ENCODE results near the gene SLC1A6. TPM values are rescaled to one million over a fixed set of nuclear protein-coding genes. Genes with fewer than 3 reads are reported as not detected.
"Not testable (repeated sequence)": the region's sequence is repeated elsewhere in the genome, so short reads cannot be mapped to it uniquely, and the experiment has no call there.

The SLC1A6 gene
- polyA plus RNA-seq, 5 donors: 0.09 to 0.33 (median 0.21) TPM

GRCh38 chr19:14959263-14959662 lies 20.4 kb downstream of the SLC1A6 start:
- no peak for DNase-seq

- no peak for DNase-seq
These were observed 22.2 kb downstream of the SLC1A6 start for GRCh38 chr19:14957464-14957863.

DNA sequence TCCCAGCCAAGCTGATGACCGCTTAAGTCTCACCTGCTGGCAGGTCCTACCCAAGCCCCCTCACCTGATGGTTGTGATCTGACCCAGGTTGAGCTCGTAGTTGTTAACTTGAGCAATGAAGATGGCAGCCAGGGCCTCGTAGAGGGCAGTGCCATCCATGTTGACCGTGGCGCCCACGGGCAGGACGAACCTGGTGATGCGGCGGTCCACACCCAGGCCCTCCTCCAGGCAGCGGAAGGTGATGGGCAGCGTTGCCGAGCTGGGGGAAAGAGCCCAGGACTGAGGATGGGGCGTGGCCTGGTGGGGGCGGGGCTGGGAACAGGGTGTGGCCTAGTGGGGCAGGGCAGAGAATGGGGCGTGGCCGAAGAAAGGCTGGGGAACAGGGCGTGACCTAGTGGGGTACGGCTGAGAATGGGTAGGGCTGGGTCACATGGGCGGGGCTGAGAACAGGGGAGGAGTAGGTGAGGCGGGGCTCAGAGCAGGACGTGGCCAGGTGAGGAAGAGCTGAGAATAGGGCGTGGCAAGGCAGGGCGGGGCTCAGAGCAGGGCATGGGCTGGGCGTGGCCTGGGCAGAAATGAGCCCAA lies 25.5 kb downstream of the SLC1A6 start:
- no peak for DNase-seq

- no peak for DNase-seq
These were observed 26.9 kb downstream of the SLC1A6 start for GRCh38 chr19:14952767-14953166.

DNA sequence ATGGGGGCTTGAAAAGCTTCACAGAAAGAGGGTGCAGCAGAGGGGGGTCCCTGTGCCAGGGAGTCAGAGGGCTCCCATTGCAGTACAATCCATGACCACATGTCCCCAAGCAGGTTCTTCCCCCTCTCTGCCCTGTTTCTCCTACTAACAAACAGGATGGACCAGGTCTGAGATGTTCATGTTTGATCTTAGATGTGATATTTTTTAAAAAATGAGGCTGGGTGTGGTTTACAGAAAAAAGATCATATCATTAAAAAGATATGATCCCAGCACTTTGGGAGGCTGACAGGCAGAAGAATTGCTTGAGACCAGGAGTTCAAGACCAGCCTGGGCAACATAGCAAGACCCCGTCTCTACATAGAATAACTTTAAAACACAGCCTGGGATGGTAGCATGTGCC lies 29.2 kb downstream of the SLC1A6 start:
- DNase-seq: no peak

DNA sequence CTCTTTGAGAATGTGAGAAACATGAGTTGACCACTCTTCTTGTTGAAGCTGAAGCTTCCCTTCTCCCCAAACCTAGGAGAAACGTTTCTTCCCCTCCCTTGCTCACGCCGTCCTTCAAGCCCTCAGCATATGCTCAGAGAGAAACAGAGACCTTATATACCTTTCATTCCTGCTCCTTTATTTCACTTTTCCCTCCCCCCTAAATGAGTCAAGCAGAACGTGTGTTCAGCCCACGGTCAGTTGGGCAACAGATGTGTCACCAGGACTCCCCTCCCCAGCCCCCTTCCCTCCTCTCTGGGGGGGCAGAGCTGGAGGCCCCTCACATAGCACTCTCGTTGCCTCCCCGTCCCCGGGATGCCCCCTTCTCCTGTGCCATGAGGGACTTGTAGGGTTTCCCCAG lies 29.8 kb downstream of the SLC1A6 start:
- DNase-seq: no peak

DNA sequence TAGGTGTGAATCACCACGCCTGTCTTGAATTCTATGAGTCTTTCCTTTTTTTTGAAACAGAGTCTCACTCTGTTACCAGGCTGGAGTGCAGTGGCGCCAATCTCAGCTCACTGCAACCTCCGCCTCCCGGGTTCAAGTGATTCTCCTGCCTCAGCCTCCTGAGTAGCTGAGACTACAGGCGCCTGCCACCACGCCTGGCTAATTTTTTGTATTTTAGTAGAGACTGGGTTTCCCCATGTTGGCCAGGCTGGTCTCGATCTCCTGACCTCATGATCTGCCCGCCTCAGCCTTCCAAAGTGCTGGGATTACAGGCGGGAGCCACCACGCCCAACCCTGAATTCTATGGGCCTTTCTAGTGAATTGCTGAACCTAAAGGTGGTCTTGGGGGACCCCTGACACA lies 30.3 kb downstream of the SLC1A6 start:
- DNase-seq: not testable (repeated sequence)

DNA sequence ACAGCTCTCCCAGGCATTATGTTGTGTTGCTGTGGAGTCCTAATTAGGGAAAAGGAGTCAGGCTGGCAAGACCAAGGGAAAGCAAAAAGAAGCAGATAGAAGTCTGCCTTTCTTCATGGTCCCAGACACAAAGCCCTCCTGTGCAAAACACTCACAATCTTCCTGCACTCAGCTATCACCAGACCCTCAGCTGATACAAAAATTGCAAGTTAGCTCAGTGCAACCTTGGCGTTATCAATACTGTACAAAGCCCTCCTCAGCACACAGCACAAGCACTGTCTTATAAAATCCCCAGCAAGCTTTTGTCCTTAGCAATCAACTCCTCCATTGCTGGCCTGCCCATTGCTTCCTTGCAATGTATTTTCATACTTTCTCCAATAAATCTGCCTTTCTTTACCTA lies 35.2 kb downstream of the SLC1A6 start:
- DNase-seq: no peak

- DNase-seq: no peak
These were observed 36.1 kb downstream of the SLC1A6 start for GRCh38 chr19:14943601-14944000.

- DNase-seq: no peak
These were observed 38.5 kb downstream of the SLC1A6 start, which contains the start of gene OR7C2 for GRCh38 chr19:14941189-14941588. Gene OR7C2, plus strand, starts transcription at chr19:14941489. Its CDS starts 0 bp downstream, at chr19:14941489.

DNA sequence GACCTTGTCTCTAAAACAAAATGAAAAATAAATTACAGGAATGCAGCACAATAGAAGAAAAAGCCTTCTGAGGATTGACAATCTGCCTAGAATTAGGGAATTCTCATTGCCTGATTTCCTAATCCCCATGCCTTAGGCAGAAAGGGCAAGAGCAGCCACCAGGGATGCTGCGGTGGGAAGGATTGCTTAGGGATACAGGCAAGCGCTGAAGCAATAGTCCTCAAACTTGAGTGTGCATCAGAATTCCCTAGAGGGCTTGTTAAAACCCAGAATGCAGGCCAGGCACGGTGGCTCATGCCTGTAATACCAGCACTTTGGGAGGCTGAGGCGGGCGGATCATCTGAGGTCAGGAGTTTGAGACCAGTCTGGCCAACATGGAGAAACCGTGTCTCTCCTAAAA lies 39.4 kb downstream of the SLC1A6 start:
- DNase-seq: no peak

DNA sequence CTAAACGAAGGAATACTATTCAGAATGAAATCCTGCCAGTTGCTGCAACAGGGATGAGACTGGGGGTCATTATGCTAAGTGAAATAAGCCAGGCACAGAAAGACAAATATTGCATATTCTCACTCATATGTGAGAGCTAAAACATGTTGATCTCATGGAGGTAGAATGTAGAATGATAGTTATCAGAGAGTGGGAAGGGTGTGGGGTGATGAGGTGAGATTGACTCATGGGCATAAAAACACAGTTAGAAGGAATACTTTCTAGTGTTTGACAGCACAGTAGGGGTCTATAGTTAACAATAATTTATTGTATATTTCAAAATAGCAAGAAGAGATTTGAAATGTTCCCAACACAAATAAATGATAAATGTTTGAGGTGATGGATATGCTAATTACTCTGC lies 46.2 kb downstream of the SLC1A6 start:
- DNase-seq: no peak

GRCh38 chr19:14916848-14917247 lies 62.8 kb downstream of the SLC1A6 start:
- DNase-seq: no peak

DNA sequence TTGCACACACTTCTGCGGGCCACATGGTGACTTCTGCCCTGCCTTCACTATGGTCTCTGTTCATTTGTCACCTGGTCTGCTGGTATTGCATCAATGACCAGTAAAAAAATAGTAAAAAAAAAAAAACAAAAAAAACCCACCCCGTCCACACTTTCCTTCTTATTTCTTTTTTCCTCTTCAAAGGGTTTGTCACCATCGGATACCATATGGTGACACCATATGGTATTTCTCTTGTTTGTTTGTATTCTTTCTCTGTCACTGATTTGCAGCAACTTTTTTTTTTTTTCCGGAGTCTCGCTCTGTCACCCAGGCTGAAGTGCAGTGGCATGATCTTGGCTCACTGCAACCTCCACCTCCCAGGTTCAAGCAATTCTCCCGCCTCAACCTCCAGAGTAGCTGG lies 64.5 kb downstream of the SLC1A6 start:
- DNase-seq: no peak

DNA sequence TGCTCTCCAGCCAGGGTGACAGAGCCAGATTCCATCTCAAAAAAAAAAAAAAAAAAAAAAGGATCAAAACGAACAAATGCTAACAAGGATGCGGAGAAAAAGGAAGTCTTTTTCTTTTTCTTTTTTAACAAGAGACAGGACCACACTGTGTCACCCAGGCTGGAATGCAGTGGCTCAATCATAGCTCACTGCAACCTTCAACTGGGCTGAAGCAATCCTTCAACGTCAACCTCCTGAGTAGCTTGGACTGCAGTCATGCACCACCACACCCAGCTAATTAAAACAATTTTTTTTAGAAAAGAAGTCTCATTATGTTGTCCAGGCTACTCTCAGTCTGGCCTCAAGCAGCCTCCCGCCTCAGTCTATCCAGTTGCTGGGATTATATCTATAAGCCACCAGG lies 73.0 kb downstream of the SLC1A6 start:
- DNase-seq: no peak

GRCh38 chr19:14901675-14902260 lies 77.9 kb downstream of the SLC1A6 start:
- DNase-seq: no peak

Other genes starting within 250 kb of the SLC1A6 start
- gene ADGRE2, start 201.3 kb downstream of the SLC1A6 start, polyA plus RNA-seq (ENCODE audit: insufficient read depth in 1 of 5, insufficient read length in 5 of 5, low replicate concordance in 1 of 5): under 1 TPM; 0.35 to 0.96 (median 0.63) TPM
- not detected for gene OR7A5, start 144.7 kb downstream of the SLC1A6 start, polyA plus RNA-seq (ENCODE audit: insufficient read depth in 1 of 5, insufficient read length in 5 of 5, low replicate concordance in 1 of 5)
- under 1 TPM; 0.05 to 0.22 (median 0.12) TPM for gene OR7C1, start 144.7 kb downstream of the SLC1A6 start, polyA plus RNA-seq (ENCODE audit: insufficient read depth in 1 of 5, insufficient read length in 5 of 5, low replicate concordance in 1 of 5)
- not detected for gene OR7A10, start 130.9 kb downstream of the SLC1A6 start, polyA plus RNA-seq (ENCODE audit: insufficient read depth in 1 of 5, insufficient read length in 5 of 5, low replicate concordance in 1 of 5)
- under 1 TPM in 2 of 5 donors, not detected in 3; 0.03 to 0.05 TPM for gene OR7A17, start 93.7 kb downstream of the SLC1A6 start, polyA plus RNA-seq (ENCODE audit: insufficient read depth in 1 of 5, insufficient read length in 5 of 5, low replicate concordance in 1 of 5)
- not detected for gene OR7C2, start 38.4 kb downstream of the SLC1A6 start, polyA plus RNA-seq (ENCODE audit: insufficient read depth in 1 of 5, insufficient read length in 5 of 5, low replicate concordance in 1 of 5)
- not detected for gene CASP14, start 69.6 kb upstream of the SLC1A6 start, polyA plus RNA-seq (ENCODE audit: insufficient read depth in 1 of 5, insufficient read length in 5 of 5, low replicate concordance in 1 of 5)
- under 1 TPM; 0.05 to 0.15 (median 0.09) TPM for gene OR1I1, start 102.3 kb upstream of the SLC1A6 start, polyA plus RNA-seq (ENCODE audit: insufficient read depth in 1 of 5, insufficient read length in 5 of 5, low replicate concordance in 1 of 5)
- 10 to 100 TPM; 16.6 to 33.0 (median 21.8) TPM for gene SYDE1, start 127.5 kb upstream of the SLC1A6 start, polyA plus RNA-seq (ENCODE audit: insufficient read depth in 1 of 5, insufficient read length in 5 of 5, low replicate concordance in 1 of 5)
- 100 to 1,000 TPM in 2 of 5 donors, 10 to 100 TPM in 3; 70.8 to 127 (median 92.1) TPM for gene NOTCH3, start 221.1 kb upstream of the SLC1A6 start, polyA plus RNA-seq (ENCODE audit: insufficient read depth in 1 of 5, insufficient read length in 5 of 5, low replicate concordance in 1 of 5)